Activated naive CD8-positive, alpha-beta T cell (primary cell): Measurements from ENCODE around the gene SRSF3.

Source experiments
- H3K27ac Mint-ChIP-seq: one replicate; pipeline ENCODE4 v1.8.0; 2021; ENCODE audit warnings: mixed read lengths
- H3K27me3 Mint-ChIP-seq: one replicate; pipeline ENCODE4 v1.8.0; 2021; ENCODE audit warnings: mixed read lengths
- H3K36me3 Mint-ChIP-seq: one replicate; pipeline ENCODE4 v1.8.0; 2021; ENCODE audit warnings: mixed read lengths
- H3K4me1 Mint-ChIP-seq: one replicate; pipeline ENCODE4 v1.8.0; 2021; ENCODE audit warnings: low read depth, mixed read lengths
- H3K4me3 Mint-ChIP-seq: one replicate; pipeline ENCODE4 v1.8.0; 2021; ENCODE audit warnings: mild to moderate bottlenecking, mixed read lengths
- H3K9me3 Mint-ChIP-seq: one replicate; pipeline ENCODE4 v1.8.0; 2021; ENCODE audit warnings: low read depth, mixed read lengths

Gene SRSF3

GRCh38 chr6:36594029-36594815 is at the start of gene SRSF3:
SRSF3 (plus strand) TSS chr6:36594362; CDS start chr6:36596763, 2,401 bp downstream.
- H3K36me3 Mint-ChIP-seq = peaks cover 19% of the 10 kb centered on the region
- peak within 1 kb of the TSS; percentile 100 for H3K27ac Mint-ChIP-seq
- H3K9me3 Mint-ChIP-seq = no peaks in the 10 kb centered on the region
- peaks cover 34% of the 10 kb centered on the region for H3K4me1 Mint-ChIP-seq
- no peaks in the 10 kb centered on the region for H3K27me3 Mint-ChIP-seq
- H3K4me3 Mint-ChIP-seq = peak within 1 kb of the TSS; percentile 100

DNA sequence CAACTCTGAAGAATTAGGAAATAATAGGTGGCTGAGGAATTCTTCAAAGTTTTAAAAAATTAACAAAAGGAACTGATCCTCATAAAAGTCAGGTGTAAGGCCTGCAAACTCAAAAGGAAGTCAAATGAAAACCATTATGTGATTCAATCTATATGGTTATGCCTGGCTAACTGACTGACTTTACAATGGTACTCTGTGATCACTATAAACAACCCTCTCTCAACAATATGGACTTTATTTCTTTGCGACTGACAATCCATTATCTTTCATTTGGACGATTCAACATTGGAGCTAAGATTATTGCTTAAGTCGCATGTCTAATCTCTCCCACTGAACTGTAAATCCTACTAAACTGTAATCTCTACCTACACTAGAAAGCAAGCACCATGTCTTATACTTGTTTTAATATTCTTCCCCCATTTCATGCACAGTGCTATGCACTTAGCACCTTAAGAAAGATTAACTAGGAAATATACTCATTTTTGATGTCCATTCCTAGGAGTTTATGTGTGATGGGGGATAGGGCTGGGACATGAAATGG is 48.3 kb upstream of the SRSF3 start:
- H3K4me1 Mint-ChIP-seq = peaks cover 58% of the 10 kb centered on the region
- H3K4me3 Mint-ChIP-seq = peak overlapping the region; percentile 99
- H3K27ac Mint-ChIP-seq = peak overlapping the region; percentile 97
- no peaks in the 10 kb centered on the region for H3K36me3 Mint-ChIP-seq
- no peaks in the 10 kb centered on the region for H3K27me3 Mint-ChIP-seq
- H3K9me3 Mint-ChIP-seq = no peaks in the 10 kb centered on the region

DNA sequence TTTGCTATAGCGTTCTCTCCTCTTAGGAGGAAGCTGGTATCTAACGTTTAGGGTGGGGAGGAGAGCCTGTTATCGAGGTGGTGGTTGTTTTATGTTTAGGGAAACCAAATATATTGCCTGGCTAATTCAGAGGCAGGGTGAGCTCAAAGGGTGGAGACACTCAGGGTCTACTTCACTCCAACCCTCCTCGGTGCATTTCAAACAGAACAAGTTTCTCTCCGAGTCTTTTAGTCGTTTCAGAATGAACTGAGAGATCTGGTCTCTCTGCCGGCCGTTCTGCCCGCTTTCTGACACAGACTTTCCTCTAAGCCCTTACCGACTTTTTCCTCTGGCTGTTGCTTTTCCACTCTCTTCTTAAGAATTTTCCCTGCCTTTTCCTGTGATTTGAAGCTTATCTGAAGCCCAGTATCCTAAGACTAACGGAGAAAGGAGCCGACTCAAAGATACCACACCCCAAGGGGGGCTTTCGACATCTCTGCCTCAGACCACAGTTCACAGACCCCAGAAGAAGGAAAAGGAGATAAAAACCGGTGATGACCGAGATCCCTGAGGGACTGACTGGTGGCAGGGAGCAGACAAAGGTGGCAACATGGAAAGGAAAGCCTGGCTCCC is 47.7 kb upstream of the SRSF3 start:
- Mint-ChIP-seq H3K9me3 (no peaks in the 10 kb centered on the region), H3K27ac (peak overlapping the region; percentile 97), H3K4me3 (peak overlapping the region; percentile 99), H3K27me3 (no peaks in the 10 kb centered on the region), H3K4me1 (peaks cover 52% of the 10 kb centered on the region), H3K36me3 (no peaks in the 10 kb centered on the region)

DNA sequence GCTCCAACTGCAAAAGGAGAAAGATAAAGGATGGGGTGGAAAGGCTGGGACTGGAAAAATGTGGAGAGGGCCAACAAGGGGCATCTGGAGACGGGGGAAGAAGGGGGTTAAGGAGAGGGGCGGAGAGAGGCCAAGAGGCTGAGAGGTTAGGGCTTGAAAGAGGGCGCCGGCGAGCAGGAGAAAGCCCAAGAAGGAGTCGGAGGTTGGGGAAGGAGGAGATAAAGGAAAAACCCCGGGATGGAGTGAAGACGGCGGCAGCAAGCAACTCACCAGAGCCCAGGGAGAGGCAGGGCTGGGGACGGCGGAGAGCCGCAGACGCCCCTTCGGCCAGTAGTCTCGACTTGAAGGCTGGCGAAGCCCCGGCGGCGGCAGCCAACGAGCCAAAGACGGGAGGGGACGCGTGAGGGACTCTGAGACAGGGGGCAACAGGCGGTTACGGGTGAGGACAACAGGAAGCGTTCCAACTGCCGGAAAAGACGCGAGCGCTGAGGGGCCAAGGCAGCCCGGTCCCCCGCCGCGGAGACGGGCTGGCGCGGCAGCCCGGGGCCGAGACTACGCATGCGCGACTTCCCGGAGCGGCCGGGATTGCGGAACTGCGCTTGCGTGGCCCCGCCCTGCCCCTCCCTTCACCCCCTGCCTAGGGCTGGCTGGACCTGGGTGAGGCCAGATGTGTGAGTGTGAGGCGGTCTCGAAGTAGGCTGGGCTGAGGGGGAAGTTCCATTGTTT is 47.1 kb upstream of the SRSF3 start, which contains the start of gene STK38:
Gene STK38, minus strand, starts transcription at position 560 of the 726 bp plus-strand sequence. CDS start 7,277 bp downstream, outside the sequence.
- Mint-ChIP-seq H3K9me3 (no peaks in the 10 kb centered on the region), H3K36me3 (no peaks in the 10 kb centered on the region), H3K27me3 (no peaks in the 10 kb centered on the region), H3K4me1 (peaks cover 45% of the 10 kb centered on the region), H3K4me3 (peak within 1 kb of the TSS; percentile 99), H3K27ac (peak within 1 kb of the TSS; percentile 97)

GRCh38 chr6:36547646-36548400 is 46.3 kb upstream of the SRSF3 start:
- peaks cover 43% of the 10 kb centered on the region for H3K4me1 Mint-ChIP-seq
- no peaks in the 10 kb centered on the region for H3K36me3 Mint-ChIP-seq
- no peaks in the 10 kb centered on the region for H3K9me3 Mint-ChIP-seq
- H3K27ac Mint-ChIP-seq = peak overlapping the region; percentile 97
- H3K27me3 Mint-ChIP-seq = no peaks in the 10 kb centered on the region
- peak overlapping the region; percentile 99 for H3K4me3 Mint-ChIP-seq

DNA sequence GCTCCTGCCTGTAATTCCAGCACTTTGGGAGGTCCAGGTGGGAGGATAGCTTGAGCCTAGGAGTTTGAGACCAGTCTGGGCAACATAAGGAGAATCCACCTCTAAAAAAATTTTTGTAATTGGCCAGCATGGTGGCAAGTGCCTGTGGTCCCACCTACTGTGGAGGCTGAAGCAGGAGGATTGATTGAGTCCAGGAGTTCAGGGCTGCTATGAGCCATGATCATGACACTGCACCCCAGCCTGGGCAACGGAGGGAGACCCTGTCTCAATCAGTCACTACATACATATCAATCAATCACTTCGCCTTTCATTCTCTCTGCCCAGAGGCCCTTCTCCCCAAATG is 45.8 kb upstream of the SRSF3 start:
- no peaks in the 10 kb centered on the region for H3K36me3 Mint-ChIP-seq
- H3K27ac Mint-ChIP-seq = peak overlapping the region; percentile 97
- peaks cover 40% of the 10 kb centered on the region for H3K4me1 Mint-ChIP-seq
- H3K9me3 Mint-ChIP-seq = no peaks in the 10 kb centered on the region
- no peaks in the 10 kb centered on the region for H3K27me3 Mint-ChIP-seq
- H3K4me3 Mint-ChIP-seq = peak overlapping the region; percentile 99

GRCh38 chr6:36550473-36551000 is 43.6 kb upstream of the SRSF3 start:
- Mint-ChIP-seq H3K27me3 (no peaks in the 10 kb centered on the region), H3K9me3 (no peaks in the 10 kb centered on the region), H3K4me3 (no peak overlapping the region), H3K36me3 (no peaks in the 10 kb centered on the region), H3K4me1 (peaks cover 22% of the 10 kb centered on the region), H3K27ac (peak overlapping the region; percentile 10)

GRCh38 chr6:36555750-36556252 is 38.4 kb upstream of the SRSF3 start:
- H3K27me3 Mint-ChIP-seq = no peaks in the 10 kb centered on the region
- no peaks in the 10 kb centered on the region for H3K36me3 Mint-ChIP-seq
- no peak overlapping the region for H3K27ac Mint-ChIP-seq
- H3K4me1 Mint-ChIP-seq = no peaks in the 10 kb centered on the region
- no peaks in the 10 kb centered on the region for H3K9me3 Mint-ChIP-seq
- no peak overlapping the region for H3K4me3 Mint-ChIP-seq

DNA sequence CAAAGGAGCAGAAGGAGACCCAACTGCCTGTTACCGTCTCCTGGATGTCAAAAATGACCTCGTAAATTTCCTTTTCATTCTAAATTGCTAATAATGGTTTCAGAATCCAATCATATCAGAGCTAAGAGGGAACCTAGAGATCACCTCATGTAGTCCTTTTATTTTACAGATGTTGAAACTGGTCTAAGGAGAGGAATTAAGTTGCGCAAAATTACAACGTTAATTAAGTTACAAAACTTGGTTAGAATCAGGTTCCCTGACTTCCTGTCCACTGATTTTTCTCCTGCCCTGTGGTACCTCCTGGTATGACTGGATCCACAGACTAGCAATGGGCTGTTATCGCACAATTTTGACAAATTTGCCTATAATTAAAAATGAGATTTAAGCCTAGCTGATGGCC is 37.9 kb upstream of the SRSF3 start:
- Mint-ChIP-seq H3K9me3 (no peaks in the 10 kb centered on the region), H3K4me1 (no peaks in the 10 kb centered on the region), H3K4me3 (no peak overlapping the region), H3K27ac (no peak overlapping the region), H3K27me3 (no peaks in the 10 kb centered on the region), H3K36me3 (no peaks in the 10 kb centered on the region)

DNA sequence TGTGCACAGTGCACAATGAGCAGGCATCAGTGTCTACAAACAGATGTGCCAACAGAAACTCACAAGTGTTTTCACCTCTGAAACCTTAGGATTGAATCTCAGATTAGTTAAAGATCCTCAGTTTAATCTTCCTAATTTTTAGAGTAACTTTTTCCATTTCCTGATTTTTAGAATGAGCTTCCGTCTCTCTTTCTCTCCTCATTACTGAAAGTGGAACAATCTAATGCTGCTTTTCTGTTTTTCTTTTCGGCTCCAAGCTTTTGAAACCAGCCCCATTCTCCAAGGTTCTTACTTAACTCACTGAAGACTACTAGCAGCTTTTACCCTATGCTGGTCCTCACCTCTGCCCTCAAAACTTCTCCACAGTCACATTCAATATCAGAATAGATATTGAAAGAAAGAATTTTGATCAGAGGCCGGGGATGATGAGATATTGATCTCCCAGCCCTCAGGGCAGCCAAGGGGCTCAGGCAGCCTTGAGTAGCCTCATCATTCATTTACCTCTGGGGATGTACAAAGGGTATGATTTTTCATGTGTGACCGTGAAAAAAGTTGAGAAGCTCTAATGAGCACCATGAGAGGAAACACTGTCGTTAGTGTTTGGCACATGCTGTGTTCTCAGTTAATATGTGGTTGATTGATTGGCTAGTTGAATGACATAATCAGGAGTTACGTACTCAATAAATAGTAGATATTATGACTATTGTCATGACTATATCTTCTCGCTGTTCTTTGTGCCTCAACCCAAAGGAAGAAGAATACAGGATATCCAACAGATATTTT is 35.0 kb upstream of the SRSF3 start:
- Mint-ChIP-seq H3K9me3 (no peaks in the 10 kb centered on the region), H3K27ac (no peak overlapping the region), H3K36me3 (no peaks in the 10 kb centered on the region), H3K4me3 (no peak overlapping the region), H3K27me3 (no peaks in the 10 kb centered on the region), H3K4me1 (no peaks in the 10 kb centered on the region)

GRCh38 chr6:36560822-36561221 is 33.3 kb upstream of the SRSF3 start:
- no peaks in the 10 kb centered on the region for H3K36me3 Mint-ChIP-seq
- H3K27ac Mint-ChIP-seq = no peak overlapping the region
- H3K27me3 Mint-ChIP-seq = no peaks in the 10 kb centered on the region
- H3K4me1 Mint-ChIP-seq = no peaks in the 10 kb centered on the region
- no peaks in the 10 kb centered on the region for H3K9me3 Mint-ChIP-seq
- H3K4me3 Mint-ChIP-seq = no peak overlapping the region

- no peak overlapping the region for H3K4me3 Mint-ChIP-seq
- no peaks in the 10 kb centered on the region for H3K9me3 Mint-ChIP-seq
- no peaks in the 10 kb centered on the region for H3K4me1 Mint-ChIP-seq
- no peaks in the 10 kb centered on the region for H3K36me3 Mint-ChIP-seq
- no peaks in the 10 kb centered on the region for H3K27me3 Mint-ChIP-seq
- no peak overlapping the region for H3K27ac Mint-ChIP-seq
Measured at GRCh38 chr6:36563237-36563927, 30.8 kb upstream of the SRSF3 start.

DNA sequence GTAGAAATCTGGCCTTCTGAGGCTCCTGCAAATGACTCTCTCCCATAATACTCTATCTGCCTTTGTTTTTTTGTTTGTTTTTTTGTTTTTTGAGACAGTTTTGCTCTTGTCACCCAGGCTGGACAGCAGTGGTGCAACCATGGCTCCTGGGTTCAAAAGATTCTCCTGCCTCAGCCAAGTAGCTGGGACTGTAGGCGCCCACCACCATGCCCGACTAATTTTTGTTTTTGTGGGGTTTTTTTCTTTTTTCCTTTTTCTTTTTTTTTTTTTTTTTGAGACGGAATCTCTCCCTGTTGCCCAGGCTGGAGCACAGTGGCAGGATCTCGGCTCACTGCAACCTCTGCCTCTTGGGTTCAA is 30.3 kb upstream of the SRSF3 start:
- Mint-ChIP-seq H3K36me3 (no peaks in the 10 kb centered on the region), H3K27me3 (no peaks in the 10 kb centered on the region), H3K27ac (no peak overlapping the region), H3K4me1 (no peaks in the 10 kb centered on the region), H3K4me3 (no peak overlapping the region), H3K9me3 (no peaks in the 10 kb centered on the region)
